DMS79 treated with DMSO at 0.1 percent for 48 hours (cell line): Measurements from ENCODE around the gene SH3YL1.

Experiments
- DNase-seq: peaks from one replicate; lab custom pipeline; 2025; lab: John Stamatoyannopoulos, UW

SH3YL1 gene

GRCh38 chr2:256094-256493 is 7.7 kb downstream of the SH3YL1 start:
- no peak for DNase-seq

GRCh38 chr2:255195-255594 is 8.6 kb downstream of the SH3YL1 start:
- no peak for DNase-seq

DNA sequence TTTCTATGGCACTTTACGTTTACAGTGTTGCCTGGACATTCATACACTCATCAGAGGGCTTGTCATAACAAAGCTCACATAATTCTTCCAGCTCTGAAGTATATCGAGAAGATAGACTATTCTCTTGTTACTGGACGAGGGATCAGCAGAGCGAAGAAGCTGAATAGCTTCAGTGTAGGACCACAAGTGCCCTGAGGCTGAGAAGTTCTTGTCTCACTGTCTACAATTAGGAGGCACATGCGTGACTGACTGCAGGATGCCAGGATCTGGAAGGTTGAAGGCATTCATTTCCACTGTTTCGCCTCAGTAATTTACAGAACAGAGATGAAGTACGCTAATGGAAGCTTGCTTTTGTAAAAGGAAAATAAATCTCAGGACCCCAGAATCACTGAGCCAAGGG is 9.6 kb downstream of the SH3YL1 start:
- DNase-seq: peak; percentile 86

GRCh38 chr2:253202-253638 is 10.6 kb downstream of the SH3YL1 start:
- DNase-seq: no peak

GRCh38 chr2:252001-252602 is 11.7 kb downstream of the SH3YL1 start:
- no peak for DNase-seq

DNA sequence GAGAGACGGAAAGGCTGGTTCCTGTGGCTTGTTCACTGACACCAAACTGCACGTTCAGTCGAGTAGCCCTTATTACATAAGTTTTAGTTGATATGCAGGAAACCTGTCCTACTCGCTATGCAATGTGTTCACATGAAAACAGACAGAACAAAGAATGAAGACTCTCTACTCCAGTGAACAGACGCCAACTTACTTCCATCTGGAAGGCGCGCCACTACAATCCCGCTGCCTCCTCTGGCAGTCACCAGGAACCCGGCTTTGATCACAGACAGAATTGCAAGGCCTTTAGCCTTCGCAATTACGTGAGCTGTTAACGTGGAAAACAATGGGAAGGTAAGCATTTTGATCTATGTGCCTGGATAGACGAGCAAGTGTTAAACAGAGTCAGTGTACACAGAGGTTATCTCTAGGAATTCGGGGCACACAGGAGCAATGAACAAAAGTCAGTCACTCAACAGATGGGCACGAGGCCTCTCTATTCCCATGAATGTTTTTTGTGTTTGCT is 14.2 kb downstream of the SH3YL1 start:
- no peak for DNase-seq

GRCh38 chr2:248724-249123 is 15.1 kb downstream of the SH3YL1 start:
- DNase-seq: no peak

DNA sequence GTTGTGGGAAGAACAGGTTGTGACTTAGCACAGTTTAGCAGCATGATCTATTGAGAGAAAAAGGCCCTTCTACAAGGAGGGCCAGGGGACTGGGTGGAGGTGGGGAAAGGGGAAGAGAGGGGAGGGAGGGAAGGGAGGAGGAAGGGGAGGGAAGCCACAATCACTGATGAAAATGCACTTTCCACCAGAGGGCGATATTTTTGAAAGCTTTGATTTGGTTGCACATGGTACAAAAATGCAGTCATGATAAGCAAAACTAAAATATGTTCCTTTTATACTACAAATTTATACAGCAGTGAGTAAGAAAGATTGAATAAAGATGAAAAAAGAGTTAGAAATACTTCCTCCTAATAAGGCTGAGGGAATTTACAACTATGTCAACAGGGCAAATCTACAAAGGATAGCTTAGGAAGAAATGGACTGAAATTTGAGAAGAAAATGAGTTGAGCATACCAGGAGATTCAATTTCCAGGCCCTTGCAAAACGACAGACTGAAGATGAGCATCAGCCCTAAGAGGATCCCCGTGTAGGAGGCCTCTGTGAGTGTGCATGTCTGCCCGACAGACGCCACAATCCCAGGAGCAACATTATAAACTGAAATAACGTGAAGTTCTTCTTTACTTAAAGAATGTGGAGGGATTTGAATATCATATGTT is 17.2 kb downstream of the SH3YL1 start:
- DNase-seq: no peak

DNA sequence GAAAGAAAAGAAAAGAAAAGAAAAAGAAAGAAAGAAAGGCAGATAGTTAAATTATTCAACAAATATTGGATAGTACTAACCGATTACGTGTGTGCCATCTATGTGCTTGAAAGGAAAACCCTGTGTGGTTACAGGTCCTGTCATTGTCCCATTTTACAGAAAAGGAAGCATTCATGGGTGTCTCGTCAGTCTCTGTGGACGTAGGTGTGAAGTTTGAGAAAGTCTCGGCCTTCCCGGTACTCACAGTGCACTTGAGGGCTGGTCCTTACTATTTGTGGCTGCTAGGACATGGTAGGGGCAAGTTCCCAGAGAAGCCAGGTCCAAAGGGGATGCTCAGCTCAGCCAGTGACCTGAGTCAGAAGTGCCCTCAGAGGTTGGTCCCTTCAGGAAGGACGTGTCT is 19.3 kb downstream of the SH3YL1 start:
- DNase-seq: no peak

GRCh38 chr2:238869-239268 is 25.0 kb downstream of the SH3YL1 start:
- no peak for DNase-seq

GRCh38 chr2:238431-238830 is 25.4 kb downstream of the SH3YL1 start:
- no peak for DNase-seq

DNA sequence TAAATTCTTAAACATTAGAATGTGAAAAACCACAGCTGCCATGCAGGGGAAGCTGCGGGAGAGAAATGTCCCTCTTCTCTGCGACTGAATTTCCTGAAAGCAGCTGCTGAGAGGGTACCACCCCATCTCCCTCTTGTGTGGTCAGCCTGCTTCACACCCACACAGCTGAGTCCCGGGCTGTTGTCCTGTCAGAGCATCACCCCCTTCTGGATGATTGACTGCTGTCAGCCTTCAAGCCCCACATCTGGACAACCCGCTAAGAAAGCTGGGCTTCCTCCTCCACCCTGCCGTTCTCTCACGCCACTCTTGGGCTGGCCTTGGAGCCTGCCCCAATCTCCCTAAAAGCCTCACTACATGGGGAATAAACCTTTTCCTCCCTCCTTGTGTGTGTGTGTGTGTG is 26.0 kb downstream of the SH3YL1 start:
- no peak for DNase-seq

DNA sequence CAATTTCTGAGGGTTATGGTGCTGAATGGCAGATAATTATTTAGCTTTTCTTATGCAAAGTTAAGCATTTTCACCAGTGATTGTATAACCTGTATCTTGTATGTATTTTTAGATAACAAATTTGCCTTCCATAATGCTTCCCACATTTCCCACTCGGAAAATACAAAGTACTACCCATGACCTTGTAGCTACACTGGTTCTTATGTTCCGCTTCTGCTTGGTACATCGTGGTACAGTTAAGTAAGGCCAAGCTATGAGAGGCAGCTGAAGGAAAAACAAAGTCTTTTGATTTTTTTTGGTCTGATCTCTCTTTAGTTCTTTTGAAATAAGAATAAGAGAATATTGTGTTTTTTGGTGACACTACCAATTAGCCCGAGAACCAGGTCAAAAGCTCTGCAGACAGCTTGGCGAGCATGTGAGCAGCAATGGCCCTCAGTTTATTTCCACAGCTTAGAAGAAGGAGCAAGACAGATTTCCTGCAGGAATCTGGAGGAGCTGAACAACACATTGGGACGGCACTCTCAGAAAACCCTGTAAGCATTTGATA is 26.8 kb downstream of the SH3YL1 start:
- no peak for DNase-seq

GRCh38 chr2:234421-234820 is 29.4 kb downstream of the SH3YL1 start:
- DNase-seq: no peak

DNA sequence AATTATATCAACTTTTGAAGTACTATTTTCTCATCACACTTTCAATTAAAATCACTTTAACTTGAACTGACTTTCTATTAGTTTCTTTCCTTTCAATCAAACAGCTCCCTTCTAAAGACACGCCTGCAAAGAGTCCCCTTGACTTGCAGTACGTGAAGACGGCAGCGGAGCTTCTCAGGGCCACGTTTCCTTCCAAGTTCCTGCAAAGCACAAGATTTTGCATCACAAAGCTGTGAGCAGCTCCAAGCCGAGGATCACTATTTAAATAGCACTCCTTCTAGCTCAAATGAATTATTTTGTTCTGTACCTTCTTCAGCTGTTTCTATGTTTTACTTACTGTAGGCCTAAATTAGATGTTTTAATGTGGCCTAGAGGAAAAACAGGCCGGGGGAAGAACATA is 30.8 kb downstream of the SH3YL1 start:
- no peak for DNase-seq

DNA sequence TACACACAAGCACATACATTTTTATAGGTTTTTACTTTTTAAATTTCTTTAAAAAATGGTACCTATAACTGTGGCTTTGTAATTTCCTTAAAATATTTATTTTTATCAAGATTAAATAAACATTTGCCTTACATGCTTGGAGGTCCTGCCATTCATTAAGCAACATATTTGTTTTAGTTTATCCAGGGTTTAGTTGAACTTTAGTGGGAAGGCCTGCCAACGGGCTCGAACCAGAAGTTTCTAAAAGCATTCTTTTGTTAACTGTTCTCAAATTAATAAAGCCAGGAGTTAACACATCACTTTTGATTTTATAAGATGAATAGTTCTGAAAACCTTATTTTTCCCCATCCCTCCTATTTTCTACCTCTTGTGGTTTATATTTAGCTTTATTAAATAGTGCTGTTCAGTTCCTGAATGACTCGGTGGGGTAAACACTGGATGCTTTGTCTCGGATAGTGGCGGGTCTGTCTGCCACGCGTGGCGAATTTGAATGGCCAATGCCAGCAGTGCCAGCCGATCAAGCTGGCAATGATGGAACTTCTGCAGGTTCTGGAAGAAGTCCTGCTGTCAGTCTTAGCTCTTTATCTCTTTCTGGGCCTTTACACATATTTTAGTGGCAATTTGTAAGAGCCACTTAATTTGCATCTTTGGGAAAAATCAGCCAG is 32.2 kb downstream of the SH3YL1 start:
- DNase-seq: no peak

GRCh38 chr2:228518-229278 is 35.1 kb downstream of the SH3YL1 start:
- no peak for DNase-seq

- no peak for DNase-seq
Measured at GRCh38 chr2:228115-228514, 35.7 kb downstream of the SH3YL1 start.

- DNase-seq: no peak
Measured at GRCh38 chr2:223971-224760, 39.7 kb downstream of the SH3YL1 start.

GRCh38 chr2:223451-223850 is 40.4 kb downstream of the SH3YL1 start:
- DNase-seq: no peak

DNA sequence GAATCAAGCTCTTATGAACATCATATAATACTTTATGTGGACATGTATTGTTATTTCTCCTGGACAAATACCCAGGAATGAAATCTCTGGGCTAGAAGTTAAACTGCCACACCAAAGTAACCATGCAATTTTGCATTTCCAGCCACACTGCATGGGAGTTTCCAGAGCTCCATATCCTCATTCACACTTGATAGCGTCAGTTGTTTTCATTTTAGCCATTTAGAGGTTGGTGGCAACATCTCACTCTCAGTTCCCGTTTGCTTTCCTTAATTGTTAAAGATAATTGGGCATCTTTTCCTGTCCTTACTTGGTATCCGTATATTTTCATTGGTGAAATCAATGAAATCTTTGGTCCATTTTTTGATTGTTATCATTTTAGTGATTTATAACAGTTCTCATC is 47.8 kb downstream of the SH3YL1 start:
- DNase-seq: no peak
